Right lobe of liver (tissue), 4 donors: ENCODE measurements around the gene PPM1F.

ENCODE experiments used
- CTCF ChIP-seq, 4 donors: fragments of 200-600 bp in 3 of 4; fragments of 450-650 bp in 1 of 4; IDR thresholded peaks; one replicate each; pipeline versions ENCODE4 v1.5.1 to v1.8.0; 2016 to 2022; ENCODE audit warnings: antibody characterized with exemption in 4 of 4, mild to moderate bottlenecking in 2 of 4
- POLR2A ChIP-seq: fragments of 450-650 bp; IDR thresholded peaks from one replicate; pipeline ENCODE4 v1.6.1; 2017; ENCODE audit warnings: antibody characterized with exemption, mild to moderate bottlenecking
- donor health status: DM: no; HTN: no; CAD: no.
- donor health status: DM: no; HTN: no; CAD: no.
- donor health status: DM: no; HTN: yes; CAD: no.

GRCh38 chr22:21948824-21949568 is 3.7 kb downstream of the PPM1F start:
- TF ChIP-seq CTCF (IDR thresholded peaks at IDR 0.05) (no peak), POLR2A (no peak)
